Measurements from ENCODE around the gene TARP.
"Not testable (repeated sequence)": the region's sequence is repeated elsewhere in the genome, so short reads cannot be mapped to it uniquely, and the experiment has no call there.

Gene TARP

DNA sequence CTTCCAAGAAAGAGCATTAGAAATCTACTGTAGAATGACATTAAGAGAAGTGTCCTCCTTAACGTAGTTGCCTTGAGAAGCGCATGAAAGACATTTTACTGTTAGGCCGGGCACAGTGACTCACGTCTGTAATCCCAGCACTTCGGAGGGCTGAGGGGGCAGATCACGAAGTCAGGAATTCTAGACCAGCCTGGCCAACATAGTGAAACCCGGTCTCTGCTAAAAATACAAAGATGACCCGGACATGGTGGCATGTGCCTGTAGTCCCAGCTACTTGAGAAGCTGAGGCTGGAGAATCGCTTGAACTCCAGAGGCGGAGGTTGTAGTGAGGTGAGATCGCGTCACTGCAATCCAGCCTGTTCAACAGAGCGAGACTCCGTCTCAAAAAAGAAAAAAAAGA is 28.9 kb downstream of the TARP start:
- H3K4me3 Mint-ChIP-seq, result peak overlapping the region in 3 of 5 donors; percentile 21 to 70 (median 27)
- H3K27me3 Mint-ChIP-seq (ENCODE audit: low read depth in 3 of 3), result peaks cover 3 to 6% (median 3%) of the 10 kb centered on the region in 3 donors
- H3K4me1 Mint-ChIP-seq, result peaks cover 80 to 87% of the 10 kb centered on the region in 2 donors
- H3K36me3 Mint-ChIP-seq, result peaks cover 76 to 81% (median 78%) of the 10 kb centered on the region in 3 donors
- DNase-seq, result no peak
- H3K27ac Mint-ChIP-seq, result peak overlapping the region; percentile 87 to 97 (median 94)
- H3K9me3 Mint-ChIP-seq, result no peaks in the 10 kb centered on the region

GRCh38 chr7:38243345-38243744 is 30.1 kb downstream of the TARP start:
- Mint-ChIP-seq H3K36me3 (peaks cover 75 to 81% (median 77%) of the 10 kb centered on the region in 3 donors), H3K4me3 (peak overlapping the region in 2 of 5 donors; percentile 38 to 70), H3K27ac (peak overlapping the region; percentile 87 to 97 (median 94)), H3K4me1 (peaks cover 81 to 87% of the 10 kb centered on the region in 2 donors)
- H3K9me3 Mint-ChIP-seq; H3K27me3 Mint-ChIP-seq (ENCODE audit: low read depth in 3 of 3); DNase-seq: not testable (repeated sequence)

- DNase-seq, result peak in 1 of 3 donors; percentile 75
- Mint-ChIP-seq H3K9me3 (no peaks in the 10 kb centered on the region), H3K4me3 (peak overlapping the region in 2 of 5 donors; percentile 38 to 70), H3K4me1 (peaks cover 81 to 87% of the 10 kb centered on the region in 2 donors), H3K27ac (peak overlapping the region; percentile 87 to 97 (median 94)), H3K36me3 (peaks cover 73 to 81% (median 78%) of the 10 kb centered on the region in 3 donors), H3K27me3 (ENCODE audit: low read depth in 3 of 3) (peaks cover 0 to 6% (median 3%) of the 10 kb centered on the region in 3 donors)
These were observed 30.6 kb downstream of the TARP start for GRCh38 chr7:38242814-38243213.

GRCh38 chr7:38241071-38241470 is 32.4 kb downstream of the TARP start:
- Mint-ChIP-seq H3K4me3 (peak overlapping the region in 3 of 5 donors; percentile 26 to 72 (median 27)), H3K27ac (peak overlapping the region; percentile 91 to 98 (median 94)), H3K9me3 (no peaks in the 10 kb centered on the region), H3K27me3 (ENCODE audit: low read depth in 3 of 3) (peaks cover 0 to 6% (median 3%) of the 10 kb centered on the region in 3 donors), H3K4me1 (peaks cover 81 to 87% of the 10 kb centered on the region in 2 donors), H3K36me3 (peaks cover 69 to 76% (median 73%) of the 10 kb centered on the region in 3 donors)
- no peak for DNase-seq

- peaks cover 0 to 13% (median 3%) of the 10 kb centered on the region in 3 donors for H3K27me3 Mint-ChIP-seq (ENCODE audit: low read depth in 3 of 3)
- not testable (repeated sequence) for DNase-seq, H3K9me3 Mint-ChIP-seq
- peaks cover 80 to 87% of the 10 kb centered on the region in 2 donors for H3K4me1 Mint-ChIP-seq
- peak overlapping the region; percentile 18 to 61 (median 43) for H3K4me3 Mint-ChIP-seq
- peaks cover 50 to 62% (median 57%) of the 10 kb centered on the region in 3 donors for H3K36me3 Mint-ChIP-seq
- peak overlapping the region; percentile 88 to 98 (median 96) for H3K27ac Mint-ChIP-seq
These were observed 34.3 kb downstream of the TARP start for GRCh38 chr7:38239129-38239528.

GRCh38 chr7:38235606-38236005 is 37.8 kb downstream of the TARP start:
- no peak for DNase-seq
- Mint-ChIP-seq H3K4me3 (peak overlapping the region; percentile 62 to 77 (median 71)), H3K4me1 (peaks cover 90 to 94% of the 10 kb centered on the region in 2 donors), H3K9me3 (no peaks in the 10 kb centered on the region), H3K36me3 (peaks cover 33 to 48% (median 44%) of the 10 kb centered on the region in 3 donors), H3K27me3 (ENCODE audit: low read depth in 3 of 3) (peaks cover 7 to 23% (median 10%) of the 10 kb centered on the region in 3 donors), H3K27ac (peak overlapping the region; percentile 97 to 100 (median 98))

- H3K27ac Mint-ChIP-seq, result peak overlapping the region; percentile 97 to 100 (median 98)
- H3K4me1 Mint-ChIP-seq, result peaks cover 95 to 99% of the 10 kb centered on the region in 2 donors
- peaks cover 7 to 25% (median 10%) of the 10 kb centered on the region in 3 donors for H3K27me3 Mint-ChIP-seq (ENCODE audit: low read depth in 3 of 3)
- not testable (repeated sequence) for H3K9me3 Mint-ChIP-seq
- H3K4me3 Mint-ChIP-seq, result peak overlapping the region; percentile 62 to 77 (median 71)
- H3K36me3 Mint-ChIP-seq, result peaks cover 39 to 54% (median 51%) of the 10 kb centered on the region in 3 donors
- DNase-seq, result peak in 2 of 3 donors; percentile 47 to 52
These were observed 38.7 kb downstream of the TARP start for GRCh38 chr7:38234759-38235158.

DNA sequence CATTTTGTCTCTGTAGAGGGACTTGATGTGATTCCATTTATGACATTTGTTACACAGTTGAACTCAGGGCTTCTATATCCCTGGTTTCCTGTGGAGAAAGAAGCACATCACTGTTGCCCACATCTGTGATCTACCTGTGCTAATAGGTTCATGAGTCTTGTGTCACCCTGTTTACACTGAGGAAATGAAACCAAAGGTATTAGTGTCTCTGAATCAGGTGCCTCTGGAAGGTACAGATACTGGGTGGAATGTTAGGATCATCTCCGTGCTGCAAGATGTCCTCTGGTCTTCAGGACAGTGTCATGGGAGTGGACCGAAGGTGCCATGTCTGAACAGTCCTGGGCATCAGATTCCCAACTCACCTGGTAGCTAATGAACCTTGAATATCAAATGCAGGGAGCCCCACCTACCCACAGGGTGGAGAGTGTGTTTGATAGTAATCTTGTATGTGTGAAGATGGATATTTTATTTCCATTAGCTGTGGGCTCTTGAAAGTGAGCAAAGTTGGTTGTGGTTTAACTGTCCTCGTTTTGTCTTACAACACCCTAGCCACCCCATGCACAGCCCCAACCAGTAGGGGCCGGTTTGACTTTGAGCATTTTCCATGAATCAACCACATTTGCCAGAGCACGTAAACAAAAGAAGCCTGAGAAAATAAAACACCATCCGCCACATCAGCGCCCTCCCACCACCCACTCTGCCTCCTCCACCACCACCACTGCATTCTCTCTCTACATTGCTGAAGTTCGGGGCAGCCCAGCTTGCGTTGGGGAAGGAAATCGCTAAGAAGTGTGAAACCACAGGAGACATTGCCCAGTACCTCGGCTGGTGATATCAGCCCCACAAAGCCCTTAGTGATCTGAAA is 40.7 kb downstream of the TARP start:
- H3K9me3 Mint-ChIP-seq, result no peaks in the 10 kb centered on the region
- peak; percentile 98 for DNase-seq
- peak overlapping the region; percentile 97 to 100 (median 98) for H3K27ac Mint-ChIP-seq
- H3K4me3 Mint-ChIP-seq, result peak overlapping the region; percentile 65 to 75 (median 69)
- H3K36me3 Mint-ChIP-seq, result peaks cover 44 to 56% (median 54%) of the 10 kb centered on the region in 3 donors
- H3K27me3 Mint-ChIP-seq (ENCODE audit: low read depth in 3 of 3), result peaks cover 7 to 29% (median 10%) of the 10 kb centered on the region in 3 donors
- peaks cover 97 to 100% of the 10 kb centered on the region in 2 donors for H3K4me1 Mint-ChIP-seq

GRCh38 chr7:38229884-38230642 is 43.4 kb downstream of the TARP start:
- H3K27ac Mint-ChIP-seq, result peak overlapping the region; percentile 97 to 100 (median 98)

DNA sequence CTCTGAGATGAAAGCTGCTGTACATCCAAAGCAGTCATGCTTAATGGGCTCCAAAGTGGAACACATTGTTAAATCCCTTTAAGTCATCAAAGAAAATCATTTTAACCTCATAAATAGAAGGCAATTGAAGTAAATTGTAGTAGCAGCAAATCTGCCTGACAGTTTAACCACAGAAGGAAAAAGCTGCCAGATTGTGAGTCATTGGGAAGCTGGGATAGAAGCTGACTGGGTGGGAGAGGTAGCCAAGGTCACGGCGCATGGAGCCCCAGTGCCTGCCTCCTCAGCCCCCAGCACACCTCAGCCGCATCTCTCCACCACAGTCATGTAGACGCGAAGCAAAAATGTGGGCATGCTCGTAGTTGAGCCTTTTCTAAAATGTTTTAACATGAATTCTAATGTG is 44.0 kb downstream of the TARP start:
- H3K27ac Mint-ChIP-seq, result peak overlapping the region; percentile 97 to 100 (median 98)
- no peaks in the 10 kb centered on the region for H3K9me3 Mint-ChIP-seq
- DNase-seq, result peak in 2 of 3 donors; percentile 37 to 50
- peak overlapping the region; percentile 70 to 86 (median 74) for H3K4me3 Mint-ChIP-seq
- peaks cover 7 to 23% (median 11%) of the 10 kb centered on the region in 3 donors for H3K27me3 Mint-ChIP-seq (ENCODE audit: low read depth in 3 of 3)
- peaks cover 98 to 100% of the 10 kb centered on the region in 2 donors for H3K4me1 Mint-ChIP-seq
- peaks cover 37 to 65% (median 48%) of the 10 kb centered on the region in 3 donors for H3K36me3 Mint-ChIP-seq

More at GRCh38 chr7:38229884-38230642, 43.4 kb downstream of the TARP start:
- peak overlapping the region; percentile 70 to 86 (median 74) for H3K4me3 Mint-ChIP-seq
- H3K9me3 Mint-ChIP-seq, result no peaks in the 10 kb centered on the region
- no peak for DNase-seq
- peaks cover 7 to 29% (median 11%) of the 10 kb centered on the region in 3 donors for H3K27me3 Mint-ChIP-seq (ENCODE audit: low read depth in 3 of 3)
- peaks cover 98 to 100% of the 10 kb centered on the region in 2 donors for H3K4me1 Mint-ChIP-seq
- peaks cover 37 to 63% (median 46%) of the 10 kb centered on the region in 3 donors for H3K36me3 Mint-ChIP-seq

GRCh38 chr7:38224392-38224791 is 49.0 kb downstream of the TARP start:
- peaks cover 97 to 100% of the 10 kb centered on the region in 2 donors for H3K4me1 Mint-ChIP-seq
- peaks cover 38 to 65% (median 49%) of the 10 kb centered on the region in 3 donors for H3K36me3 Mint-ChIP-seq
- peak in 1 of 3 donors; percentile 33 for DNase-seq
- peak overlapping the region; percentile 84 to 93 (median 85) for H3K4me3 Mint-ChIP-seq
- H3K27me3 Mint-ChIP-seq (ENCODE audit: low read depth in 3 of 3), result peaks cover under 1 to 5% (median 2%) of the 10 kb centered on the region in 3 donors
- no peaks in the 10 kb centered on the region for H3K9me3 Mint-ChIP-seq
- peak overlapping the region; percentile 97 to 100 (median 98) for H3K27ac Mint-ChIP-seq

DNA sequence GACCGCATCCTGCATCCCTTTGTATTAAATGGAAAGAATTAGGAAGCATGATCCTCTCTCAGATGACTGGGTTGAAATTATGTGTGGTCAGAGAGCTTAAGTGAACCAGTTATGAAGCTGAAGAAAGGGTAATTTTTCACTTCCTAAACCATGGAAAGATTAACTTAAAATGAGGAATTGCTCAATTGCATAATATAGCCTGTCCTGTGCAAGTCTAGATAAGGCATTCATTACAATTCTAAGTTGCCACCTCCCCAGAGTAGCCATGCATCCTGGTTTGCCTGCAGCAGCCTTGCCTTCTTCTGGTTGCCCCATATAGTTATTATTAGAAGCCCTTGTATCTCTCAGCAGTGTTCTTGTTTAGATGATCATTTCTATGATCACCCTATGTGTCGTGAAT is 50.1 kb downstream of the TARP start:
- peak overlapping the region; percentile 55 to 93 (median 71) for H3K4me3 Mint-ChIP-seq
- H3K4me1 Mint-ChIP-seq, result peaks cover 94 to 100% of the 10 kb centered on the region in 2 donors
- peaks cover 0 to 5% (median 2%) of the 10 kb centered on the region in 3 donors for H3K27me3 Mint-ChIP-seq (ENCODE audit: low read depth in 3 of 3)
- no peaks in the 10 kb centered on the region for H3K9me3 Mint-ChIP-seq
- peak overlapping the region; percentile 94 to 100 (median 97) for H3K27ac Mint-ChIP-seq
- peaks cover 29 to 60% (median 40%) of the 10 kb centered on the region in 3 donors for H3K36me3 Mint-ChIP-seq
- DNase-seq, result no peak

Data from immature natural killer cell (primary cell).